OCI-LY7 (cell line): ENCODE measurements around the gene PLPP4. TPM values are rescaled to one million over a fixed set of nuclear protein-coding genes. Genes with fewer than 3 reads are reported as not detected.
"Not testable (repeated sequence)": the region's sequence is repeated elsewhere in the genome, so short reads cannot be mapped to it uniquely, and the experiment has no call there.

Experiments
- BruUV-seq: library from RNA; stranded (reverse); fragments of 400-500 nt; replicated peaks from 2 replicates; lab custom pipeline; 2021; lab: Mats Ljungman, UMichigan
- CTCF ChIA-PET: fragments of 300-600 bp; sonication (Branson Sonifier 250); formaldehyde crosslinking; loops from one replicate; lab custom pipeline; 2022; ENCODE audit warnings: antibody characterized with exemption; ENCODE audit not compliant: unreplicated experiment; lab: Charles Lee
- POLR2A ChIA-PET: fragments of 300-600 bp; sonication (Branson Sonifier 250); formaldehyde crosslinking; loops from one replicate; lab custom pipeline; 2022; ENCODE audit warnings: antibody characterized with exemption; lab: Charles Lee
- DNase-seq: peaks from one replicate; pipeline ENCODE4 v3.0.0-alpha.2; 2015; ENCODE audit warnings: low spot score
- H2AFZ ChIP-seq: fragments of 200-600 bp; sonication (generic), shearing (Covaris generic); 2 replicates; pipeline ENCODE4 v1.6.1; 2014; ENCODE audit warnings: mild to moderate bottlenecking, antibody characterized with exemption, low read length, moderate library complexity
- H3K27ac ChIP-seq: fragments of 200-600 bp; sonication (generic); 2 replicates; pipeline ENCODE4 v1.5.1; 2014; ENCODE audit warnings: mixed run types, low read depth, mild to moderate bottlenecking, moderate library complexity, low read length, inconsistent platforms; ENCODE audit not compliant: poor library complexity, severe bottlenecking
- H3K36me3 ChIP-seq: fragments of 200-600 bp; sonication (generic); 2 replicates; pipeline ENCODE4 v1.6.1; 2014; ENCODE audit warnings: mild to moderate bottlenecking, antibody characterized with exemption, low read length, moderate library complexity, mixed read lengths; ENCODE audit not compliant: insufficient read depth
- H3K4me1 ChIP-seq: fragments of 200-600 bp; sonication (generic); 2 replicates; pipeline ENCODE4 v1.5.1; 2014; ENCODE audit warnings: mild to moderate bottlenecking, low read length; ENCODE audit not compliant: insufficient read depth, poor library complexity, severe bottlenecking
- H3K4me2 ChIP-seq: fragments of 200-600 bp; sonication (generic); 2 replicates; pipeline ENCODE4 v1.6.1; 2014; ENCODE audit warnings: mild to moderate bottlenecking, low read length
- H3K4me3 ChIP-seq: fragments of 200-600 bp; sonication (generic); 2 replicates; pipeline ENCODE4 v1.5.1; 2014; ENCODE audit warnings: mild to moderate bottlenecking, low read depth, low read length; ENCODE audit not compliant: poor library complexity, severe bottlenecking
- H3K79me2 ChIP-seq: fragments of 200-600 bp; sonication (generic); 2 replicates; pipeline ENCODE4 v1.6.1; 2016; ENCODE audit warnings: low read depth, mild to moderate bottlenecking, low read length, moderate library complexity, mixed read lengths; ENCODE audit not compliant: insufficient read depth
- H3K9me2 ChIP-seq: fragments of 200-600 bp; sonication (generic); 2 replicates; pipeline ENCODE4 v1.6.1; 2016; ENCODE audit warnings: mild to moderate bottlenecking, low read length, mixed read lengths; ENCODE audit not compliant: insufficient read depth
- H3K9me3 ChIP-seq: fragments of 200-600 bp; sonication (generic); 2 replicates; pipeline ENCODE4 v1.6.1; 2014; ENCODE audit warnings: mild to moderate bottlenecking, mixed run types, low read length, mixed read lengths
- H4K20me1 ChIP-seq: fragments of 200-600 bp; sonication (generic); 2 replicates; pipeline ENCODE4 v1.6.1; 2014; ENCODE audit warnings: mild to moderate bottlenecking, antibody characterized with exemption, low read length, moderate library complexity, mixed read lengths; ENCODE audit not compliant: insufficient read depth
- EZH2phosphoT487 ChIP-seq: fragments of 200-600 bp; sonication (generic); IDR thresholded peaks from 2 replicates; pipeline ENCODE4 v1.6.1; 2018; ENCODE audit warnings: low read depth, borderline replicate concordance, mild to moderate bottlenecking, mixed run types, antibody characterized with exemption, low read length, moderate library complexity, mixed read lengths
- intact Hi-C: fragments of 100-400 bp; cut with micrococcal nuclease; formaldehyde crosslinking; loops from one replicate; pipeline ENCODE4 v1.10.0; 2022; ENCODE audit not compliant: unreplicated experiment
- total RNA-seq, 2 experiments: library from RNA; depleted of rRNA in 1 of 2; stranded (reverse); fragments of >200 nt in 1 of 2; shearing (Covaris generic) in 1 of 2; gene quantifications; 2 replicates each; pipeline ENCODE4 v1.2.3, GENCODE V29; 2014 to 2022
- TF ChIP-seq, protein P1 (sequence below): fragments of 200-600 bp; sonication (generic); conservative IDR thresholded peaks from 2 replicates; pipeline ENCODE4 v1.5.1; 2014; ENCODE audit warnings: mild to moderate bottlenecking, antibody characterized with exemption, low read length, moderate library complexity, mixed read lengths

The PLPP4 gene
- total RNA-seq, 2 experiments from 2014 or later: not detected

DNA sequence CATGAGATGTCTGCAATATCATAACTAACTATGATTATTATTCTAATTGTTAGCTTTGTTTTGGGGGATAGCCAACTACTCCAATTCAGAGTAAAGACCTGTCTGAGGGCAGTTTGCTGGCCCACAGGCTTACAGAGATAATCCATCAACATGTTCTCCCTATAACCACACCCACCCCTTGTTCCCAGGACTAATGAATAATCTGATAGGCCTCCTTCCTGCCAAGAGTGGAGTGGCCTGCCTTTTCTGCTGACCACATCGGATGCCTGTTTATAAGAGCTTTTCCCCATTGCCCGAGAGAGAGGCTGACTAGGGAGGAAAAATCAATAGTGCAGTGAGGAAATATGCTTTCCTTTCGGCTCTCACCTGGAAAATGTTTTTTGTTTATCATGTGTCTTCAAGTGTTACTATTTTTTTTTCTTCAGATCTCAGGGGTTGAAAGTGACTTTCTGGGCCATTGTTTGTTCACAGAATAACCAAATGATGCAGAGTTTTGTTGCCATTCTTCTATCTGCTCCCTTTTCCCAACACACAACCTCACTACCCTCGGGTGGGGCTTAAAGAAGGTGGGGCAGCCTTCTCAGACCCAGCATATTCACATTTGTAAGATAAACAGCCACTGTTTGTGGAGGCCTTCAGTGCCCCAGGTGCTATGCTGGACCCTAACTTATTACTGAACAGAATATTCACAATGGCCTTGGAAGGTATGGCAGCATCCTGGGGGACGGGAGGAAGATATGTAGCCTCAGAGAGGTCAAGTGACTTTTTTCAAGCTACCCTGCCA, 38.4 kb downstream of the PLPP4 start:
- DNase-seq: no peak
- Histone ChIP-seq H3K79me2 (no peaks in the 10 kb centered on the region), H3K27ac (no peak overlapping the region), H2AFZ (no peak overlapping the region), H3K4me2 (no peak overlapping the region), H3K4me3 (no peak overlapping the region), H3K4me1 (no peaks in the 10 kb centered on the region), H3K36me3 (no peaks in the 10 kb centered on the region), H3K9me2 (no peaks in the 10 kb centered on the region), H3K9me3 (no peaks in the 10 kb centered on the region), H4K20me1 (no peaks in the 10 kb centered on the region)
- ChIA-PET POLR2A (no interaction called here), CTCF (no interaction called here)
- no TSS peak for BruUV-seq
- TF ChIP-seq, protein P1, sequence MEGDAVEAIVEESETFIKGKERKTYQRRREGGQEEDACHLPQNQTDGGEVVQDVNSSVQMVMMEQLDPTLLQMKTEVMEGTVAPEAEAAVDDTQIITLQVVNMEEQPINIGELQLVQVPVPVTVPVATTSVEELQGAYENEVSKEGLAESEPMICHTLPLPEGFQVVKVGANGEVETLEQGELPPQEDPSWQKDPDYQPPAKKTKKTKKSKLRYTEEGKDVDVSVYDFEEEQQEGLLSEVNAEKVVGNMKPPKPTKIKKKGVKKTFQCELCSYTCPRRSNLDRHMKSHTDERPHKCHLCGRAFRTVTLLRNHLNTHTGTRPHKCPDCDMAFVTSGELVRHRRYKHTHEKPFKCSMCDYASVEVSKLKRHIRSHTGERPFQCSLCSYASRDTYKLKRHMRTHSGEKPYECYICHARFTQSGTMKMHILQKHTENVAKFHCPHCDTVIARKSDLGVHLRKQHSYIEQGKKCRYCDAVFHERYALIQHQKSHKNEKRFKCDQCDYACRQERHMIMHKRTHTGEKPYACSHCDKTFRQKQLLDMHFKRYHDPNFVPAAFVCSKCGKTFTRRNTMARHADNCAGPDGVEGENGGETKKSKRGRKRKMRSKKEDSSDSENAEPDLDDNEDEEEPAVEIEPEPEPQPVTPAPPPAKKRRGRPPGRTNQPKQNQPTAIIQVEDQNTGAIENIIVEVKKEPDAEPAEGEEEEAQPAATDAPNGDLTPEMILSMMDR: no peak
- intact Hi-C loops: no loop called here

DNA sequence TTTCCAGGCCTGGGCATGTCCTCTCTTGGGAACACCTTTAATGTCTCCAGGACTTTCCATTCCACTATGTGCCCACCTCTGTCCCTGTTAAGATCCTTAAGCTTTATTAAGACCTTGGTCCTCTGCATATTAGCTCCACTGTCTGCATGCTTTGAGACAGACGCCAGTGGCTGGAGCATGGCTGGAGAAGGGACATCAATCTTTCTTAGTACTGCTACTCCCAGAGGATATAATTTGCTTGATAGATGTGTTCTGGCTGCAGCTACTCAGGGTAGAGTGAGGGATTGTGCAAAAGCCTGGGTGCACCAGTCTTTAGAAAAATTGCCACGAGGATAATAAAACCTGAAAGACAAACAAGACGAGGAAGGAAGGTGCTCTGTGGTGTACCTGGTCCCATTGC, 42.9 kb downstream of the PLPP4 start:
- H3K4me1 ChIP-seq: no peaks in the 10 kb centered on the region
- H3K4me2 ChIP-seq: no peak overlapping the region
- CTCF ChIA-PET: no interaction called here
- H3K36me3 ChIP-seq: no peaks in the 10 kb centered on the region
- BruUV-seq: no TSS peak
- H3K27ac ChIP-seq: no peak overlapping the region
- TF ChIP-seq, protein P1: no peak
- TF ChIP-seq EZH2phosphoT487: no peak
- H3K9me3 ChIP-seq: no peaks in the 10 kb centered on the region
- POLR2A ChIA-PET: no interaction called here
- DNase-seq: no peak
- intact Hi-C loops: no loop called here
- H3K79me2 ChIP-seq: no peaks in the 10 kb centered on the region
- H4K20me1 ChIP-seq: no peaks in the 10 kb centered on the region
- no peaks in the 10 kb centered on the region for H3K9me2 ChIP-seq
- no peak overlapping the region for H3K4me3 ChIP-seq
- no peak overlapping the region for H2AFZ ChIP-seq

DNA sequence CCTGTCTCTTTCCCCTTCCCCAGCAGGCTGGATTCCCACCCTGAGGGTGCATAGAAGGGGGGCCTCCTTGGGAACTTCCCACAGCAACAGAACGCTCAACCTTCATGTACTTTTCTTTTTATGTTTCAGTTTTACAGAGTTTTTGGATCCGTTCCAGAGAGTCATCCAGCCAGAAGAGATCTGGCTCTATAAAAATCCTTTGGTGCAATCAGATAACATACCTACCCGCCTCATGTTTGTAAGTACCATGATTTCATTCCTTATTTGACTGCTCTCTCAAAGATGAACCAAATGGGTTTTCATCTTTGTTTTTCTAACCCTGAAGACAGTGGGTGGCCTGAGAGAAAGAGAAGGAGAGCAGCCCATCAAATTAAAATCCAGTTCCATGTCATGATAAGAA, 46.7 kb downstream of the PLPP4 start:
- H2AFZ ChIP-seq: no peak overlapping the region
- no peaks in the 10 kb centered on the region for H3K9me2 ChIP-seq
- H3K4me2 ChIP-seq: no peak overlapping the region
- intact Hi-C loops: no loop called here
- no peaks in the 10 kb centered on the region for H3K79me2 ChIP-seq
- CTCF ChIA-PET: no interaction called here
- BruUV-seq: no TSS peak
- TF ChIP-seq, protein P1: no peak
- no peak for TF ChIP-seq EZH2phosphoT487
- no peaks in the 10 kb centered on the region for H3K9me3 ChIP-seq
- H3K4me1 ChIP-seq: no peaks in the 10 kb centered on the region
- DNase-seq: no peak
- no peaks in the 10 kb centered on the region for H3K36me3 ChIP-seq
- H3K27ac ChIP-seq: no peak overlapping the region
- POLR2A ChIA-PET: interaction anchor here (0.5 kb wide), 1 partner anchor 1904 kb away, joined by 3 read pairs; no protein-coding TSS in a partner anchor
- H3K4me3 ChIP-seq: no peak overlapping the region
- H4K20me1 ChIP-seq: no peaks in the 10 kb centered on the region

DNA sequence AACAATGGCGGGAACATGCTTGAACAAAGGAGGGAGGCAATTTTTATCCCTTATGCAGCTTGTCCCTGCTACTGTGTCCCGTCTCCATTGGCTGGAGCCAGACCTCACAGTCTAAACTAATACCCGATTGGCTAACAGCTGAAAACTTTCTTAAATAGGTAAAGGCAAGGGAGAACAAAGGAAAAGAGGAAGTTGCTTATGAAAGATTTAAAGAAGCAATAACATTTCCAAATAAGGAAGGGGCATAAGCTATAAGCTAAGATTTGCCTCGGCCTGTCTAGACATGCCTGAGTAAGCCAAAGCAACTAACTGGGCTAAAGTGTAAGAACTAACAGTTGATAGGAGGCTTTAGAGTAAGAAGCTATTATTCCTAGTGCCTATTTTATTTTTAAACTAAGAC, 47.2 kb downstream of the PLPP4 start:
- H3K4me1 ChIP-seq, BruUV-seq, H3K79me2 ChIP-seq, DNase-seq, CTCF ChIA-PET, H3K4me3 ChIP-seq, H2AFZ ChIP-seq, H3K36me3 ChIP-seq, intact Hi-C loops, H3K9me2 ChIP-seq, H3K27ac ChIP-seq, H3K4me2 ChIP-seq, H3K9me3 ChIP-seq, H4K20me1 ChIP-seq: not testable (repeated sequence)
- POLR2A ChIA-PET: interaction anchor here (0.5 kb wide), 1 partner anchor 1905 kb away, joined by 3 read pairs; no protein-coding TSS in a partner anchor
